HL-60/S4 treated with phorbol 12-myristate 13-acetate at 8.2 ng/mL for 4 days and 3 days (cell line): ENCODE results near the gene SUN3.
"Not testable (repeated sequence)": the region's sequence is repeated elsewhere in the genome, so short reads cannot be mapped to it uniquely, and the experiment has no call there.

Source experiments
- in situ Hi-C: fragments of 300-500 bp; cut with MboI; formaldehyde crosslinking; loops from 2 replicates; pipeline ENCODE4 v1.15.0; 2022; ENCODE audit warnings: low sequenced_read_pairs

Gene SUN3

DNA sequence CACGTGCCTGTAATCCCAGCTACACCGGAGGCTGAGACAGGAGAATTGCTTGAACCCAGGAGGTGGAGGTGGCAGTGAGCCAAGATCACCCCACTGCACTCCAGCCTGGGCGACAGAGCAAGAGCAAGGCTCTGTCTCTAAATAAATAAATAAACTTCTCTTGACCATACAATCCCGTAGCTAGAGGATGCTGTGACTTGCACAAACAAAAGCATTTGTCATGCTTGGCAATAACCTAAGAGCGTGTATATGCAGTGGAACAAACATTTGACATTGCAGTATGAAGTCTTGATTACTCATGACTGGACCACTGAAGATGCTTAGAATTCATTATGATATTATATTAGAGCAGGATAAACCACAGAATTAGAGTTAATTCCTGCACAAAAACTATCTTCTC is 5.0 kb upstream of the SUN3 start:
- in situ Hi-C loops: no loop called here

DNA sequence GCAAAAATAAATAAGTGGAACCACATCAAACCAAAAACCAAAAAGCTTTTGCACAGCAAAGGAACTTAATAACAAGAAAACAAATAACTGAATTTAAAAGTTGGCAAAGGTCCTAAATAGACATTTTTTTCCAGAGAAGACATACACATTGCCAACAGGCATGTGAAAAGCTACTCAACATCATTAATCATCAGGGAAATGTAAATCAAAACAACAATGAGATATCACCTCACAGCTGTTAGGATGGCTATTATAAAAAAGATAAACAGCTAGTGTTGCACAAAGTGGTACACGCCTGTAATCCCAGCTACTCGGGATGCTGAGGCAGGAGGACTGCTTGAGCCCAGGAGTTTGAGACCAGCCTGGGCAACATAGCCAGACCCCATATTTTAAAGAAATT is 2.2 kb upstream of the SUN3 start:
- in situ Hi-C loops: no loop called here

DNA sequence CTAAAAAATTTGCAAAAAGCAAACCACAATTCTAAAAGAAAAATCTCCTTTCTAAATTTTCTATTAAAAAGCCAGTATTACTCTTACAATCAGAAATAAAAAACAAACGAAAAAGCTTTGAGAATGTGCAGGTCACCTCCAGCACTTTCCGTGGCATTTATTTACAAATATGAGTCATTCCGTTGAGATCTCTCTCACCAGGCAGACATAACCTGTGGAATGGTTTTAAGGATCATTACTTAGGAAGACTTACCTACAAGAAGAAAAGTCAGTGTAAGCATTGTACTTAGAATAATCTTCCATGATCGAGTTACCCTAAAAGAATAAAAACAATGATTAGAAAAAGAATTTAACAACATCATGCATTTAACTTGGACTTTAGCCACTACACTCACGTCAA is 3.3 kb downstream of the SUN3 start:
- in situ Hi-C loops: no loop called here

DNA sequence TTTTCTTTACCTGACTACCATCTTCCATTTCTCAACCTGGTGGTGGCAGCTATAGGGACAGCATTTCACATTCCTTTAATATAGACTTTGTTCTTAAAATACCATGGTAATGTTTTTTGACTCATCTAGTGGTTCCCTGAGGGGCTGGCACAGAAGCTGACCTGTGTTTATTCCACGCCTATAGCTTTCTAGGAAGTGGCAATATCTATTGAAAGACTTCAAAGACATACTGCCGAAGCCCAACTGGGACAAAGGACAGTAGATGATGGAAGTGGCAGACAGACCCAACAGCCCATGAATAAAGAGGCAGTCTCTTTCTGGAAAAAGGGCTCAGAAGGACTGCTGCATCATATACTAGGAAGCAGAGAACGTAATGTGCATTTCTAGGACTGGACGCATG is 11.2 kb downstream of the SUN3 start:
- in situ Hi-C loops: no loop called here

DNA sequence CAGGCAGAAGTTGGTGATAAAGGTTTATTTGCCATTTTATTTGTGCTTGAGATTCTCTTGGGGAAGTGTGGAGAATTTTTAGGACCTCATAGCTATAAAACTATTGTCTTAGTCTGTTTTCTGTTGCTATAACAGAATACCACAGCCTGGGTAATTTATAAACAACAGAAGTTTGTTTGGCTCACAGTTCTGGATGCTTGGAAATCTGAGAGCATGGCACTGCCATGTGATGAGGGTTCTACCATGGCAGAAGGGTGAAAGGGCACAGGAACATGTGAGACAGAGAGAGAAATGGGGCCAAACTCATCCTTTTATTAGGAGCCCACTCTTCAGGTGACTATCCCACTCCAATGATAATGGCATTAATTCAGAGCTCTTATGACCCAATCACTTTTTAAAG is 12.3 kb downstream of the SUN3 start:
- in situ Hi-C loops: no loop called here

DNA sequence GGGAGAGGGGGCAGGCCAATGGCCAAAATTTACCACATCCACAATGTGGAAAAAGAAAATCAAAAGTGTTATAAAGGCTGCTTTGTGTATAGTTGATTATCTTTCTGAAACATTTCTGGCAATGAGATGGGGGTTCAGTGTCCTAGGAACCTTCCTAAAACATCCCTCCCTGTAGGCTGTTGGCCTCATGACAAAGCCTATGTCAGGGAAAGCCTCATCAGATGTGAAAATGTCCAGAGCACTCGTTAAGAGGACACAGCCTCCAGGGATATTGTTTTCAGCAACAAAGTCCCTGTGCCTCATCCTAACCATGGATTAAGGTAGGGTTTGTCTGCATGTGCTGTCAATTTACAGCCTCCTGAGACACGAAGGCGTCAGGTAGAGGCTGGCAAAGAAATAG is 17.0 kb downstream of the SUN3 start:
- in situ Hi-C loops: no loop called here

DNA sequence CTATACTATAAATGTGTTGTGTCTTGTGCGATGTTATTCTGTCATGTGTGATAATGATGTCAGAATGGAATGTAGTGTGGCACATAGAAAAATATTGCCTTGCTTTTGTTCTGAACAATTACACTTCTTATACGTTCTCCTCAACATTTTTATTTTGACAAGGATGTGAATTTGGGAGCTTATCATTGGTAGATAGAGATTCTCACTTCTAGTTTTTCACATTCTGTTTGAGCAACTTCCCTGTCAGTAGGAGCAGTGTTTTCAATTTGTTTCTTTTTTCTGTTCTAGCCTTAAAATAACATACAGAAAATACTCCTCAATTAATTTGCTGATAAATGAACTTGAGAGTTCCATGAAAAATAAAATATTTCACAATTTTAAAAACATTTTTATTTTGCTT is 17.6 kb downstream of the SUN3 start:
- in situ Hi-C loops: no loop called here

DNA sequence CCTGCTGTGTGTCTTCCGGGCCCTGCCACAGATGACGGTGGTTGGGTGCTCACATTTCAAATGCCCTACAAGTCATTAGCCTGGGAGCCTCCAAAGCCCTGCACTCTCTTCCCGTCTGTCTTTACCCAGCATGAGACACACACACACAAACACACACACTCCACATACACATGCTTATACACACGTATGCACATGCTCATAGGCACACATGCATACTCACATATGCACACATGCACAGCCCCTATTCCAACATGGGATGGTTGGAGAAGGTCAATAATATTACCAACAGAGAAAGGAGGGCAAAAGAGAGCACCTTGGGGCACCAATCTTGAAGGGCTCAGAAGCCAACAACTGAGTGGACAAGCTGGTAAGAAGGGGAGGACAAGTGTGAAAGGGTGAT is 19.0 kb downstream of the SUN3 start:
- in situ Hi-C loops: no loop called here

DNA sequence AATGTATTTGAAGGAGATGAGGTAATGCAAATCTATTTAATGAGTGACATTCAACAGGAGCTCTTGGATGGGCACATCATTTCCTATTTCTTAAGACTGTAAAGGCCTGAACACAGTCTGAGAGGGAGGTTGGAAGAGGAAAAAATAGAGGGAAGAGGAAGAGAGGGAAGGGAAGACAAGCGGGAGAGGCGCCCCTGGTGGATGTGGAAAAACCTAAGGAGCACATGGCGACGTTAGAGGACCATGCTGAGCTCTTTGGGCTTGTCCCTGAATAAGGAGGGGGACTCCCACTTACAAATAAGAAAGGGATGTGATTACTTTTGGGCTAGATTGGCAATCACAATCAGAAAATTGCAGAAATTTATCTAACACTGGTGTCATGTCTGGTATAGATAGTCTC is 19.6 kb downstream of the SUN3 start:
- in situ Hi-C loops: no loop called here

DNA sequence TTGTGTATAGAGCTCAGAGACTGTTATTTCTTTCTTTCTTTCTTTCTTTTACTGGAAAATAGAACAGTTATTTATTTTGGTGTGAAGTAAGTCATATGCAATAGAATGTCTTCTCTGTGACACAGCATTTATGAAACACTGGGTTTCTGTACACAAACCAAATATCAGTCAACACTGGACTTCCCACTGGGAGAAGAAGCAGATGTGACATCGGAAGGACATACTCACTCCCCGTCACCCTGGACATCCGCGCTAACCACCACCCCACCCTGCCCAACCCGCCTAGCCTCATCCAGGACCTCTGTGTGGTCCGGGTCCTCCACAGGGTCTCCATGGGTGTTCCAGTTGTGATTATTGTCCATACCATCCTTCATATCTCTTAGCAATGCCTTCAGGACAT is 22.0 kb downstream of the SUN3 start:
- in situ Hi-C loops: no loop called here

DNA sequence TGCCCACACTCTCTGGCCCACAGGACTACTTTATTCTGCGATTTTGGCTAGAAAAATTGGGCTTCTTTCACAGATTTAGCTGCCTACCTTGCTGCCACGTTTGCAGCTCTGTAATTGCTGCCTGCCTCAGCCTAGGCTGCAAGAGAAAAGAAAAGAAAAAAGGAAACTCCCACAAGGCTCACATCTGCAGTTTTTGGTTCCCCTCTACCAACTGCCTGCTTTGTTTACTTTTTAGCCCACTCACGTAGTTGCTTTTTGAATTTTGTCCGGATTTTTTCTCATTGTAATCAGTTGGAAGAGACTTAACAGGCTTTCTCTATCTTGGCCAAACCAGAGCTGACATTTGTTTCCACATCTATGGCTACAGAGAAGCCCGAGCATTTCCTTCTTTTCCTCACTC is 24.3 kb downstream of the SUN3 start:
- in situ Hi-C loops: no loop called here

DNA sequence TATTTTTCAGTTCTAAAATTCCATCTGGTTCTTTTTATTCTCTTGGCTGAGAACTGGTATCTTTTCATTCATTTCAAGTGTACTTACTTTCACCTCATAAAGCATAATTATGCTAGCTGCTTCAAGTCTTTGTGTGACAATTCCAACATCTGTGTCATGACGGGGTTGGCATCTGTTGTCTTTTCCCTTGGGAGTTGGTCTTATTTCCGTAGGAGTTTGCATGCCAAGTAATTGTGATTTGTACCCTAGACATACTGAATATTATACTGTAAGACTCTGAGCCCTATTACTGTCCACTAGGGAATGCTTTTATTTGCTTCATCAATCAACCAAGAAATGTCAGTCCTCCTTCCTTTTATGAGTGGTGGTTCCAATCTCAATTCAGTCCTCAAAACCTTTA is 24.9 kb downstream of the SUN3 start:
- in situ Hi-C loops: no loop called here

DNA sequence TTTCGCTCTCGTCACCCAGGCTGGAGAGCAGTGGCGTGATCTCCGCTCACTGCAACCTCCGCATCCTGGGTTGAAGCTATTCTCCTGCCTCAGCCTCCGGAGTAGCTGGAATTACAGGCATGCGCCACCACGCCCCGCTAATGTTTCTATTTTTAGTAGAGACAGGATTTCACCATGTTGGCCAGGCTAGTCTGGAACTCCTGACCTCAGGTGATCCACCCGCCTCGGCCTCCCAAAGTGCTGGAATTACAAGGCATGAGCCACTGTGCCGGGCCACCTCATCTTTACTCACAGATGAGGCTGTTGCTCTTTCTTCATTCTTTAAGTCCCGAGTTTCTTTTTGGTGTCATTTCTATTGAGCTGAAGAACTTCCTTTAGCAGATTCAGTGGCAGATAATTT is 28.7 kb downstream of the SUN3 start:
- in situ Hi-C loops: not testable (repeated sequence)

DNA sequence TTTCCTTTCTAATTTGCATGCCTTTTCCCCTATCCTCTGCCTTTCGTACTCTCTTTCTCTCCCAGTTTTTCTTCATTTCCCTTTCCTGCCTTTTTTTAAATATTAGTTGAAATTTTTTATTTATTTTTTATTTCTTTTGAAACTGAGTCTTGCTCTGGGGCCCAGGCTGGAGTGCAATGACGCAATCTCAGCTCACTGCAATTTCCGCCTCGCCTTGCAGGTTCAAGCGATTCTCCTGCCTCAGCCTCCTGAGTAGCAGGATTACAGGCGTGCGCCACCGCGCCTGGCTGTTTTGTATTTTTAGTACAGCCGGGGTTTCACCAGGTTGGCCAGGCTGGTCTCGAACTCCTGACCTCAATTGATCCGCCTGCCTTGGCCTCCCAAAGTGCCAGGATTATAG is 29.5 kb downstream of the SUN3 start:
- in situ Hi-C loops: loop anchor here (25.0 kb wide), 1 partner anchor 88 kb away; the partner anchor contains the start of gene UPP1

DNA sequence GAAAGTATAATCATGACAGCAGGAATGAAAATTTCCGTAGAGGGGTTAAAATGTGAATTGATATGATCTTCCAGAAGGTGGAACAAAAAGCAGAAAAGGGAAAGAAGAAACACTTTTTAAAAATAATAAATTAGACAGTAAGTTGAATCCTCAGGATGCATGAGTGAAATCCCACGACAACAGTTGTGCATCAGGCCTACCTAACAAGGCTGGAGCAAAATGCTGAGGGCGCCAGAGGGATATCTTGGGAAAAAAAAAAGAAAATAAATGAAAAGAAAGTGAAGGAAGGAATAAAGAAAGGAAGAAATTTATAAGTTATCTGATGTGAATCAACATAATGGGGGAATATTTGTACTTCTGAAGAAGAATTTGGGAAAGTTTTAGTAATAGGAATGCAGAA is 36.5 kb downstream of the SUN3 start:
- in situ Hi-C loops: loop anchor here (25.0 kb wide), 1 partner anchor 95 kb away; the partner anchor contains the start of gene UPP1

DNA sequence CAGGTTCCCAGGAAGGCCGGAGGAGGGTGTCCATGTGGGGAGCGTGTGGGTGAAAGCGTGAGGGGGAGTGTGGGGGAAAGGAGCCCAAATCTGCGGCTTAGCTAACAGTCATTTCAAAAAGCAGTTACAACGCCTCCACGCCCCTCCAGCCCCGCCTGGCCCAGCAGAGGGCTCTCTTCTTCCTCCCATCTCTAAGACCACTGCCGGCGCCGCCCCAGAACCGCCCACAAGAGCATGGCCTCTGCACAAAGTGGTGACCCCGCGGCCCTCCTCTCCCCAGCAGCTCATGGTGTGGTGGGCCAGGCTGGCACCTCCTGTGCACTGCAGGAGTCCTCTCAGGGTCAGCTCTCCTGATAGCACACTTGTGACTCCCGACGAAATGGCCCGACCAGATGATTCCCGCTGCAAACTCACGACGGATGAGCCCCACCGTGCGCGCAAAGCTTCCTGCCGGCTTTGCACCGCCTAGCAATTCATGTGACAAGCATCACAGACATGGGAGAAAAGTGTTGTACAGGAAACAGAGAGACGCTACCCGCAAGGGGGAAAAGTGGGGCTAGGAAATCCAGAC is 37.1 kb downstream of the SUN3 start:
- in situ Hi-C loops: loop anchor here (25.0 kb wide), 1 partner anchor 95 kb away; the partner anchor contains the start of gene UPP1

DNA sequence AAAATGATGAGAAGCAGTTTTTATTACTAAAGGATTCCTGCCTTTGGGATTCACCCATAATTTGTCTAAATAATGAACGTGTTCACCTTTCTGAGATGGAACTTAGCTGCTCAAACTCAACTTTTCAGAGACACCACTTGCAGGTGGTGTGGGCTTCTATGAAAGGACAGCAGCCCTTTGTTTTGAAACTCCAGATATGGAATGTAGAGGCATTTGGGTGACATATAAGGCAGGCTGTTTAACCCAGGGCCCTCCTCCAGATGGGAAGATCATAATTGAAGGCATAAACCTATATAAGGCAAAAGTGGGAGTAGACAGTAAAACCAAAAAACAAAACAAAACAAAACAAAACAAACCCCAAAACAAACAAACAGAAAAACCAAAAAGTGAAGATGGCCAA is 37.6 kb downstream of the SUN3 start:
- in situ Hi-C loops: loop anchor here (25.0 kb wide), 1 partner anchor 96 kb away; the partner anchor contains the start of gene UPP1

DNA sequence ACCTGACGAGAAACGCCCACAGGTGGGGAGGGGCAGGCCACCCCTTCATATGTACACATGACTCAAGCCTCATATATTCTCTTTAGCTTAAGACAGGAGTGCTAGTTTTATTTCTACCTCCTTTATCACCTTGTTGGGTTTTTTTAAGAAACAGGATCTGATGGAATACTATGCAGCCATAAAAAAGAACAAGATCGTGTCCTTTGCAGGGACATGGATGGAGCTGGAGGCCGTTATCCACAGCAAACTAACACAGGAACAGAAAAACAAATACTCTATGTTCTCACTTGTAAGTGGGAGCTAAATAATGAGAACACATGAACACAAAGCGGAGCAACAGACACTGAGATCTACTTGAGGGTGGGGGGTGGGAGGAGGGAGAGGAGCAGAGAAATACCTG is 38.3 kb downstream of the SUN3 start:
- in situ Hi-C loops: loop anchor here (25.0 kb wide), 1 partner anchor 97 kb away; the partner anchor contains the start of gene UPP1

DNA sequence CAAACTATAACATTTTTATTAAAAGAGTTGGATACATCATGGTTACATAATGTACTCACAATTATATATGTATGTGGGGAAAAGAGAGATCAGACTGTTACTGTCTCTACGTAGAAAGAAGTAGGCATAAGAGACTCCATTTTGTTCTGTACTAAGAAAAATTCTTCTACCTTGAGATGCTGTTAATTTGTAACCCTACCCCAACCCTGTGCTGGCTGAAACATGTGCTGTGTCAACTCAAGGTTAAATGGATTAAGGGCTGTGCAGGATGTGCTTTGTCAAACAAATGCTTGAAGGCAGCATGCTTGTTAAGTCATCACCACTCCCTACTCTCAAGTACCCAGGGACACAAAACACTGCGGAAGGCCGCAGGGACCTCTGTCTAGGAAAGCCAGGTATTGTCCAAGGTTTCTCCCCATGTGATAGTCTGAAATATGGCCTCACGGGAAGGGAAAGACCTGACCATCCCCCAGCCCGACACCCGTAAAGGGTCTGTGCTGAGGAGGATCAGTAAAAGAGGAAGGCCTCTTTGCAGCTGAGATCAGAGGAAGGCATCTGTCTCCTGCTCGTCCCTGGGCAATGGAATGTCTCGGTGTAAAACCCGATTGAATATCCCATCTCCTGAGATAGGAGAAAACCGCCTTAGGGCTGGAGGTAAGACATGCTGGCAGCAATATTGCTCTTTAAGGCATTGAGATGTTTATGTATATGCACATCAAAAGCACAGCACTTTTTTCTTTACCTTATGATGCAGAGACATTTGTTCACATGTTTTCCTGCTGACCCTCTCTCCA is 39.1 kb downstream of the SUN3 start:
- in situ Hi-C loops: loop anchor here (25.0 kb wide), 1 partner anchor 97 kb away; the partner anchor contains the start of gene UPP1

DNA sequence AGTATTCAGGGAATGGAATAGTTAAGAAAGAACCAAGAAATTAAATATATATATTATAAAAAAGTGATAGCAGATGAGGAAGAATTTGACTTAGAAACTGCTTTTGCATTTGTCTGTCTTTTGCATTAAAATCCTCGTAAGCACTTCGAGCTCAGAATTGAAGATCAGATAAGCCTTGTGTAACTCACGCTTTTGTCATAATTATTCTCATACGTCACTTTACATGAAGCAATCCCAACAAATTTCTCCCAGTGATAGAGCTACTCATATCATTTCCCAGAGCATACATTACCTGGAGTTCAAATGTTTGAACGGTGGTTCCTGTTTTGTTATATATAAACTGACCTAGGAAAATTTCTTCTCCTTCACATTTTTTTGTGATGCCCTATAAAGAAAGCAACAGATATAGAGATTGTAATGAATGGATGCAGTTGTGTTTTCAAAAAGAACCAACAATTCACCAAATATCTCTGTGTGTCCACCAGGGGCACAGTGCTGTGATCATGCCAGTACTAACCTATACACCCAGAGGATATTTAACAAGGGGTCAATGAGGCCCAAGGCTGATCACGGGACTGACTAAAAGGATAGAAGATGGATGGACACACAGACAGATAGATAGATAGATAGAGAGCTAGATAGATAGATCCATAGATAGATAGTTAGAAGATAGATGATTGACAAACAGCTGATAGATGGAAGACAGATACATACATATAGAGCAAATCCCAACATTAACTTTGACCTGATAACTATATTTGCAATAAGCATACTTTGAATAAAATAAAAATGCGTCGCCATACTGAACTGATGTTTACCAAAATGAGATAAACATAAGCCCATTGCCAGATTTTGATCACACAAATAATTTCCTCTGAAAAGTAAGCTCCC is 40.2 kb downstream of the SUN3 start:
- in situ Hi-C loops: loop anchor here (25.0 kb wide), 1 partner anchor 99 kb away; the partner anchor contains the start of gene UPP1

DNA sequence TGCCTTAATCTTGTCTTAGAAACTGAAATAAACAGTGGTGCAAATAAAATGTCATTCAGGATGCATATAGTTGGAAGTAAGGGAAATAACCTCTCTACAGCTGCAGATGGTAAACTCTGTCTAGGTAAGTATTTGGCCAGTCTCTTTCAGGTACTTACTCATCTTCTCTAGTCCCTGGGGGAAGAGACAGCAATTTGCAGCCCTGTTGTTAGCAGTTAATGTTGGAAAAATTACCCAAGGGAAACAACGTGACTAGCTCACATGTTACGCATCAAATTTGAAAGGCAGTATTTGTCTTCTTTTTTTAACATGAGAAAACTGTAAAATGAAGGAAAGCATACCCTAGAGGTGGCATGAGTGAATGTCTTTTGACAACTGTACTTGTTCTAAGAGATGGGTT is 46.3 kb downstream of the SUN3 start:
- in situ Hi-C loops: loop anchor here (25.0 kb wide), 1 partner anchor 105 kb away; the partner anchor contains the start of gene UPP1
